PC-3 (cell line): ENCODE measurements around the gene SIAE. TPM values are rescaled to one million over a fixed set of nuclear protein-coding genes. Genes with fewer than 3 reads are reported as not detected.

Source experiments
- ATAC-seq: fragments of 200-7000 bp; cut with Tn5 transposase; 2 replicates; pipeline ENCODE4 v1.9.1; 2020; ENCODE audit warnings: mild to moderate bottlenecking, moderate library complexity
- BruUV-seq: library from RNA; stranded (reverse); fragments of 400-500 nt; replicated peaks from 2 replicates; lab custom pipeline; 2021; lab: Mats Ljungman, UMichigan
- CTCF ChIA-PET: fragments of 300-600 bp; sonication (Branson Sonifier 250); formaldehyde crosslinking; loops from one replicate; lab custom pipeline; 2022; ENCODE audit warnings: antibody characterized with exemption; lab: Charles Lee
- POLR2A ChIA-PET: fragments of 300-600 bp; sonication (Branson Sonifier 250); formaldehyde crosslinking; loops from one replicate; lab custom pipeline; 2022; ENCODE audit warnings: antibody characterized with exemption; ENCODE audit not compliant: unreplicated experiment; lab: Charles Lee
- DNase-seq: peaks from one replicate; pipeline ENCODE4 v3.0.0-alpha.2; 2015
- H2AFZ ChIP-seq: fragments of 300-600 bp; sonication (generic); 2 replicates; pipeline ENCODE4 v1.6.0; 2016; ENCODE audit warnings: antibody characterized with exemption, low read length
- H3F3A ChIP-seq: fragments of 300-600 bp; sonication (generic); one replicate; pipeline ENCODE4 v1.6.0; 2017; ENCODE audit warnings: antibody characterized with exemption, low read length, control low read depth, mild to moderate bottlenecking; ENCODE audit not compliant: unreplicated experiment
- H3K27ac ChIP-seq: fragments of 300-600 bp; sonication (generic); 2 replicates; pipeline ENCODE4 v1.5.1; 2016; ENCODE audit warnings: mild to moderate bottlenecking, low read length
- H3K27me3 ChIP-seq: fragments of 300-600 bp; sonication (generic); 2 replicates; pipeline ENCODE4 v1.6.1; 2016; ENCODE audit warnings: low read length, mixed read lengths
- H3K36me3 ChIP-seq: fragments of 300-600 bp; sonication (generic); 2 replicates; pipeline ENCODE4 v1.6.1; 2016; ENCODE audit warnings: low read depth, mixed run types, low read length, mixed read lengths
- H3K4me1 ChIP-seq: fragments of 300-600 bp; sonication (generic); 2 replicates; pipeline ENCODE4 v1.5.1; 2016; ENCODE audit warnings: low read length; ENCODE audit not compliant: insufficient read depth
- H3K4me2 ChIP-seq: fragments of 300-600 bp; sonication (generic); 2 replicates; pipeline ENCODE4 v1.6.0; 2016; ENCODE audit warnings: low read length
- H3K4me3 ChIP-seq: fragments of 300-600 bp; sonication (generic); 2 replicates; pipeline ENCODE4 v1.5.1; 2016; ENCODE audit warnings: mild to moderate bottlenecking, low read length, mixed read lengths
- H3K79me2 ChIP-seq: fragments of 300-600 bp; sonication (generic); 2 replicates; pipeline ENCODE4 v1.6.1; 2017; ENCODE audit warnings: low read length, mixed read lengths
- H3K9ac ChIP-seq: fragments of 300-600 bp; sonication (generic); 2 replicates; pipeline ENCODE4 v1.6.0; 2016; ENCODE audit warnings: mild to moderate bottlenecking, low read length
- H3K9me2 ChIP-seq: fragments of 300-600 bp; sonication (generic); replicated peaks from 2 replicates; pipeline ENCODE4 v1.6.1; 2016; ENCODE audit warnings: mixed run types, low read length, mixed read lengths
- H3K9me3 ChIP-seq: fragments of 300-600 bp; sonication (generic); 2 replicates; pipeline ENCODE4 v1.6.1; 2016; ENCODE audit warnings: low read length, mixed read lengths
- H4K20me1 ChIP-seq: fragments of 300-600 bp; sonication (generic); 2 replicates; pipeline ENCODE4 v1.6.1; 2016; ENCODE audit warnings: low read length, mixed read lengths
- CTCF ChIP-seq: fragments of 300-600 bp; sonication (generic); conservative IDR thresholded peaks from 2 replicates; pipeline ENCODE4 v1.5.1; 2017; ENCODE audit warnings: antibody characterized with exemption, low read depth, mild to moderate bottlenecking, low read length
- EZH2 ChIP-seq: fragments of 300-600 bp; sonication (generic); IDR thresholded peaks from one replicate; pipeline ENCODE4 v1.6.1; 2017; ENCODE audit warnings: antibody characterized with exemption, mild to moderate bottlenecking, low read length; ENCODE audit not compliant: unreplicated experiment
- EZH2phosphoT487 ChIP-seq: fragments of 300-600 bp; sonication (generic); IDR thresholded peaks from 2 replicates; pipeline ENCODE4 v1.6.1; 2018; ENCODE audit warnings: mild to moderate bottlenecking, antibody characterized with exemption, low read length, borderline replicate concordance
- intact Hi-C: fragments of 100-400 bp; cut with micrococcal nuclease; formaldehyde crosslinking; loops from 2 replicates; pipeline ENCODE4 v1.9.0; 2023
- total RNA-seq: library from RNA; depleted of rRNA; stranded (reverse); fragments of >200 nt; gene quantifications from 2 replicates; pipeline ENCODE4 v1.2.3, GENCODE V29; 2014

SIAE gene
- total RNA-seq, 1 experiment from 2014 or later: 17.6 TPM

GRCh38 chr11:124618863-124619262 lies 54.7 kb downstream of the SIAE start:
- H3K36me3 ChIP-seq: no peaks in the 10 kb centered on the region
- no TSS peak for BruUV-seq
- DNase-seq: peak; percentile 63
- ChIA-PET POLR2A (no interaction called here), CTCF (no interaction called here)
- no peak overlapping the region for H3K27ac ChIP-seq
- no peak for TF ChIP-seq EZH2phosphoT487
- no peak for TF ChIP-seq CTCF
- no peak for TF ChIP-seq EZH2
- H3K4me2 ChIP-seq: no peak overlapping the region
- H3K9ac ChIP-seq: no peak overlapping the region
- H3K27me3 ChIP-seq: 0 out of 2 replicates have a peak, but pooled peaks cover 18% of the 10 kb centered on the region
- ATAC-seq: no peak
- H3K4me1 ChIP-seq: peaks cover 10% of the 10 kb centered on the region
- H3F3A ChIP-seq: no peaks in the 10 kb centered on the region
- no peak overlapping the region for H3K4me3 ChIP-seq
- intact Hi-C loops: no loop called here
- peaks cover 11% of the 10 kb centered on the region for H3K79me2 ChIP-seq
- H3K9me3 ChIP-seq: no peaks in the 10 kb centered on the region
- peaks cover 5% of the 10 kb centered on the region; the same call in 1 of the 2 replicates for H4K20me1 ChIP-seq
- H2AFZ ChIP-seq: no peak overlapping the region
- no peaks in the 10 kb centered on the region for H3K9me2 ChIP-seq

- Histone ChIP-seq H3K27ac (no peak overlapping the region), H3K9me2 (no peaks in the 10 kb centered on the region), H3K4me2 (no peak overlapping the region), H3K79me2 (no peaks in the 10 kb centered on the region), H3K9me3 (no peaks in the 10 kb centered on the region), H2AFZ (no peak overlapping the region), H3K4me3 (no peak overlapping the region), H3K27me3 (peaks cover 22% of the 10 kb centered on the region; the same call in 1 of the 2 replicates), H4K20me1 (no peaks in the 10 kb centered on the region), H3F3A (no peaks in the 10 kb centered on the region), H3K9ac (no peak overlapping the region), H3K4me1 (no peaks in the 10 kb centered on the region), H3K36me3 (no peaks in the 10 kb centered on the region)
- DNase-seq (no peak), ATAC-seq (no peak)
- POLR2A ChIA-PET: no interaction called here
- no peak for TF ChIP-seq EZH2phosphoT487
- TF ChIP-seq CTCF: no peak
- TF ChIP-seq EZH2: no peak
- CTCF ChIA-PET: no interaction called here
- no TSS peak for BruUV-seq
- intact Hi-C loops: no loop called here
Observed at GRCh38 chr11:124612567-124613246, 60.8 kb downstream of the SIAE start.

- H2AFZ ChIP-seq: no peak overlapping the region
- H3K4me1 ChIP-seq: no peaks in the 10 kb centered on the region
- H4K20me1 ChIP-seq: no peaks in the 10 kb centered on the region
- no peaks in the 10 kb centered on the region for H3K9me3 ChIP-seq
- H3K4me2 ChIP-seq: no peak overlapping the region
- H3K79me2 ChIP-seq: no peaks in the 10 kb centered on the region
- ChIA-PET CTCF (no interaction called here), POLR2A (no interaction called here)
- no TSS peak for BruUV-seq
- no peaks in the 10 kb centered on the region for H3K36me3 ChIP-seq
- DNase-seq: no peak
- no peaks in the 10 kb centered on the region for H3K9me2 ChIP-seq
- H3F3A ChIP-seq: no peaks in the 10 kb centered on the region
- no peak for ATAC-seq
- no peak overlapping the region for H3K4me3 ChIP-seq
- TF ChIP-seq EZH2 (no peak), CTCF (no peak), EZH2phosphoT487 (no peak)
- no peak overlapping the region for H3K27ac ChIP-seq
- H3K9ac ChIP-seq: no peak overlapping the region
- H3K27me3 ChIP-seq: peaks cover 18% of the 10 kb centered on the region; the same call in 1 of the 2 replicates
- intact Hi-C loops: no loop called here
Observed at GRCh38 chr11:124612045-124612444, 61.5 kb downstream of the SIAE start.
